ENCODE results near the gene PSMB7. TPM values are rescaled to one million over a fixed set of nuclear protein-coding genes. Genes with fewer than 3 reads are reported as not detected.

PSMB7 gene
- total and polyA plus RNA-seq, 2 of the 13 experiments (the other 11 are each of a cell fraction or from before 2014, with no cell fraction given): 259 to 291 TPM

DNA sequence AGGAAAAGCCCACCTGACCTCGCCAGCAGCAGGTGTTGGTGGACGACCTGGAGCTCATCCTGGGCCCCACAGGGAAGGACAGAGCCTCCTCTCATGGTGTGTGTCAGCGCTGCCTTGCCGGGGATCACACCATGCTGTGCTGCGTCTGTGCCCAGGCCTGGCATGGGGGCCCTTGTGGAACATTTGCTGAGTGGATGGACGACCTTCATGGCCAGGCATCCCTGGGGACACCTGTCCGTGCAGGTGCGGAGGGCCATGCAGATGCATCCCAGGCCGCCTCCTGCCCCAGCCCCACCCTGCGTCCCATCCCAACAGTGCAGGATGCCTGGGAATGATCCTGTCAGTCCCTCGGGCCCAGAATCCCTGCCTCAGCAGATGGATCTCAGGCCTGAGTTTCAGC, 83.7 kb downstream of the PSMB7 start:
- in situ Hi-C loops (cut with HindIII; ENCODE audit: extremely low pct_ligation_motif_present, low pct_unique_long_range_greater_than_20kb) (no loop called here), intact Hi-C loops (cut with micrococcal nuclease; ENCODE audit: unreplicated experiment) (no loop called here)
- WGBS (ENCODE audit: low lambda C conversion rate): no CpG with 5 or more reads among the region's 11 CpGs
- H2AFZ ChIP-seq (ENCODE audit: low read length): no peak overlapping the region
- H3K4me1 ChIP-seq (ENCODE audit: insufficient read depth, low read length): no peaks in the 10 kb centered on the region
- FAIRE-seq: no peak
- H3K4me3 ChIP-seq (replicated peaks in 1 of 3; ENCODE audit: insufficient read depth in 1 of 3, low read depth in 2 of 3, low read length in 3 of 3): no peak overlapping the region
- H3K36me3 ChIP-seq (replicated peaks in 1 of 2; ENCODE audit: control insufficient read depth in 1 of 2, insufficient read depth in 2 of 2, low read length in 2 of 2): peaks cover 46 to 73% of the 10 kb centered on the region in 2 experiments
- H3K9me3 ChIP-seq (ENCODE audit: low read length): no peaks in the 10 kb centered on the region
- no peak for ATAC-seq
- H3K4me2 ChIP-seq (ENCODE audit: low read depth, low read length): no peak overlapping the region
- H3K27me3 ChIP-seq (ENCODE audit: control insufficient read depth in 1 of 2, insufficient read depth in 2 of 2, low read length in 2 of 2): no peaks in the 10 kb centered on the region
- H4K20me1 ChIP-seq (ENCODE audit: insufficient read depth, low read length): no peaks in the 10 kb centered on the region
- POLR2A ChIA-PET: no interaction called here
- no peak overlapping the region for H3K9ac ChIP-seq (ENCODE audit: insufficient read depth, low read depth, low read length)
- H3K79me2 ChIP-seq (ENCODE audit: insufficient read depth, low read length): no peaks in the 10 kb centered on the region
- no TSS peak for BruUV-seq (replicated peaks)
- H3K27ac ChIP-seq (ENCODE audit: extremely low read length, insufficient read depth, low read length): no peak overlapping the region
- no peak for TF ChIP-seq GABPB1 (CRISPR knock-in tag; IDR thresholded peaks at IDR 0.05)
- no peak for TF ChIP-seq HOXA7 (CRISPR knock-in tag; IDR thresholded peaks at IDR 0.05)
- no peak for TF ChIP-seq ZNF10 (CRISPR knock-in tag; IDR thresholded peaks at IDR 0.05; ENCODE audit: borderline replicate concordance, low read depth)
- peak; percentile 66 for TF ChIP-seq AGO2 (optimal IDR thresholded peaks at IDR 0.05; ENCODE audit: low read depth, low read length)
- TF ChIP-seq ATF5 (CRISPR knock-in tag; IDR thresholded peaks at IDR 0.05; ENCODE audit: low read depth): no peak
- TF ChIP-seq SALL1 (CRISPR knock-in tag; IDR thresholded peaks at IDR 0.05): no peak
- CTCF ChIA-PET (ENCODE audit: low intra/inter-chr PET ratio, low total read pairs): no interaction called here
- DNase-seq (ENCODE audit: low spot score): no peak

GRCh38 chr9:124330011-124330697, 85.1 kb downstream of the PSMB7 start:
- Histone ChIP-seq H3K4me1 (ENCODE audit: insufficient read depth, low read length) (no peaks in the 10 kb centered on the region), H3K4me2 (ENCODE audit: low read depth, low read length) (no peak overlapping the region), H4K20me1 (ENCODE audit: insufficient read depth, low read length) (no peaks in the 10 kb centered on the region), H3K27me3 (ENCODE audit: control insufficient read depth in 1 of 2, insufficient read depth in 2 of 2, low read length in 2 of 2) (no peaks in the 10 kb centered on the region), H3K27ac (ENCODE audit: extremely low read length, insufficient read depth, low read length) (no peak overlapping the region), H3K4me3 (replicated peaks in 1 of 3; ENCODE audit: insufficient read depth in 1 of 3, low read depth in 2 of 3, low read length in 3 of 3) (no peak overlapping the region), H2AFZ (ENCODE audit: low read length) (no peak overlapping the region), H3K36me3 (replicated peaks in 1 of 2; ENCODE audit: control insufficient read depth in 1 of 2, insufficient read depth in 2 of 2, low read length in 2 of 2) (peaks cover 47 to 73% of the 10 kb centered on the region in 2 experiments), H3K79me2 (ENCODE audit: insufficient read depth, low read length) (no peaks in the 10 kb centered on the region), H3K9ac (ENCODE audit: insufficient read depth, low read depth, low read length) (no peak overlapping the region), H3K9me3 (ENCODE audit: low read length) (no peaks in the 10 kb centered on the region)
- no peak for FAIRE-seq
- CTCF ChIA-PET (ENCODE audit: low intra/inter-chr PET ratio, low total read pairs): no interaction called here
- ATAC-seq: no peak
- no peak for TF ChIP-seq ZSCAN25 (CRISPR knock-in tag; IDR thresholded peaks at IDR 0.05)
- TF ChIP-seq AGO2 (optimal IDR thresholded peaks at IDR 0.05; ENCODE audit: low read depth, low read length): peak; percentile 65
- TF ChIP-seq SYNCRIP (IDR thresholded peaks at IDR 0.05; ENCODE audit: insufficient read depth, low read depth, low read length): no peak
- TF ChIP-seq ZNF546 (CRISPR knock-in tag; conservative IDR thresholded peaks at IDR 0.05): no peak
- peak; percentile 3; the same call in 1 of the 2 replicates for TF ChIP-seq ZNF687 (CRISPR knock-in tag; IDR thresholded peaks at IDR 0.05)
- intact Hi-C loops (cut with micrococcal nuclease; ENCODE audit: unreplicated experiment): no loop called here
- POLR2A ChIA-PET: no interaction called here
- TSS peak; percentile 18 for BruUV-seq (replicated peaks)
- DNase-seq (ENCODE audit: low spot score): no peak
- in situ Hi-C loops (cut with HindIII; ENCODE audit: extremely low pct_ligation_motif_present, low pct_unique_long_range_greater_than_20kb): no loop called here
- 98% methylated on average over 24 of the region's 29 CpGs for WGBS (ENCODE audit: low lambda C conversion rate)
